BLaER1 (cell line): ENCODE measurements around the gene PPM1G.
"Not testable (repeated sequence)": the region's sequence is repeated elsewhere in the genome, so short reads cannot be mapped to it uniquely, and the experiment has no call there.

Experiments
- H3K27ac ChIP-seq: shearing (Covaris generic); formaldehyde crosslinking; 2 replicates; pipeline ENCODE4 v1.8.1; 2022
- H3K27me3 ChIP-seq: shearing (Covaris generic); formaldehyde crosslinking; 2 replicates; pipeline ENCODE4 v1.8.1; 2022
- H3K36me3 ChIP-seq: shearing (Covaris generic); formaldehyde crosslinking; 2 replicates; pipeline ENCODE4 v1.8.1; 2022
- H3K4me1 ChIP-seq: shearing (Covaris generic); formaldehyde crosslinking; 2 replicates; pipeline ENCODE4 v1.8.1; 2022
- H3K4me2 ChIP-seq: shearing (Covaris generic); formaldehyde crosslinking; 2 replicates; pipeline ENCODE4 v1.8.1; 2022
- H3K4me3 ChIP-seq: shearing (Covaris generic); formaldehyde crosslinking; 2 replicates; pipeline ENCODE4 v1.8.1; 2022
- H3K9ac ChIP-seq: shearing (Covaris generic); formaldehyde crosslinking; 2 replicates; pipeline ENCODE4 v1.8.1; 2022
- H3K9me3 ChIP-seq: shearing (Covaris generic); formaldehyde crosslinking; 2 replicates; pipeline ENCODE4 v1.8.1; 2022
- H4K20me1 ChIP-seq: shearing (Covaris generic); formaldehyde crosslinking; 2 replicates; pipeline ENCODE4 v1.8.1; 2022
- Cebpa-rat ChIP-seq: shearing (Covaris generic); IDR thresholded peaks from 2 replicates; pipeline ENCODE4 v1.8.1; 2022

Gene PPM1G

DNA sequence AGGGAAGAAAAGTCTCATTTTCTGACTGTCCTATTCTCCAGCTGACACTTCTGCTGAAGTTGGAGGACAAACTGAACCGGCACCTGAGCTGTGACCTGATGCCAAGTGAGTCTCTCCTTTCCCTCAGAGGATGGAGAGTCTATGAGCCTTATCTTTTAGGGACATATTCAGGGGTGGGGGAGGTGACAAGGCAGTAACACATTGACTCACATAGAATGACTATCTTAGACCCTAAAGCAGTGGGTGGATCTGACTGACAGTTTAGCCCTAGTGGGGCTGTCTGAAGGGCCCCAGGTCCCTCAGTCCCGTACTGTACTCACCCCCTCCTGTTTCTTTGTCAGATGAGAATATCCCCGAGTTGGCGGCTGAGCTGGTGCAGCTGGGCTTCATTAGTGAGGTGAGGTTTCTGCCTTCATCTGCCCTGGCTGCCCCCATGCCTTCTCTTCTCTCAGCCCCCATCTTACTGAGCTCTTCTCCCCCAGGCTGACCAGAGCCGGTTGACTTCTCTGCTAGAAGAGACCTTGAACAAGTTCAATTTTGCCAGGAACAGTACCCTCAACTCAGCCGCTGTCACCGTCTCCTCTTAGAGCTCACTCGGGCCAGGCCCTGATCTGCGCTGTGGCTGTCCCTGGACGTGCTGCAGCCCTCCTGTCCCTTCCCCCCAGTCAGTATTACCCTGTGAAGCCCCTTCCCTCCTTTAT, 32.0 kb upstream of the PPM1G start:
- Histone ChIP-seq H3K9me3 (no peaks in the 10 kb centered on the region), H3K4me3 (no peak overlapping the region), H4K20me1 (peaks cover 33% of the 10 kb centered on the region), H3K36me3 (peaks cover 100% of the 10 kb centered on the region), H3K27me3 (no peaks in the 10 kb centered on the region), H3K4me1 (peaks cover 9% of the 10 kb centered on the region), H3K27ac (no peak overlapping the region), H3K4me2 (no peak overlapping the region), H3K9ac (no peak overlapping the region)
- TF ChIP-seq Cebpa-rat, result no peak

DNA sequence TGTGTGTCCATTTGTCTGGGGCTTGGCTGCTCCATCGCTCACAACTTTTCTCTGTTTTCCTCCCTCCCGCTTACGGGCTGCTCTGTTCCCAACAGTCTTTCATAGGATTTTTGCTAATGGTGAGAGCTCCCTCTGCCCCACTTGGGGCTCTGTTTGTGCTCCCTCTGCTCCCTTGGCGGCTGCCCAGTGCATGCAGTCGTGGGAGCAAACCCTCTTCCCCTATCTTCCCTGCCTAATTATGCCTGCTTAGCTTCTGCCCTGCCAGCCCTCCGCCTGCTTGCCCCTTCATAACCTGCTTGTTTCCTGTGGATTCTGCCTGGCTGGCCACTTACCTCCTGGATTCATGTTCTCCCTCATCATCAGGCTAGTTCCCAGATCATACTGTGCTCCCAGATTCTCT, 26.2 kb upstream of the PPM1G start:
- Histone ChIP-seq H3K4me3 (no peak overlapping the region), H3K36me3 (peaks cover 92% of the 10 kb centered on the region)
- no peak for TF ChIP-seq Cebpa-rat

DNA sequence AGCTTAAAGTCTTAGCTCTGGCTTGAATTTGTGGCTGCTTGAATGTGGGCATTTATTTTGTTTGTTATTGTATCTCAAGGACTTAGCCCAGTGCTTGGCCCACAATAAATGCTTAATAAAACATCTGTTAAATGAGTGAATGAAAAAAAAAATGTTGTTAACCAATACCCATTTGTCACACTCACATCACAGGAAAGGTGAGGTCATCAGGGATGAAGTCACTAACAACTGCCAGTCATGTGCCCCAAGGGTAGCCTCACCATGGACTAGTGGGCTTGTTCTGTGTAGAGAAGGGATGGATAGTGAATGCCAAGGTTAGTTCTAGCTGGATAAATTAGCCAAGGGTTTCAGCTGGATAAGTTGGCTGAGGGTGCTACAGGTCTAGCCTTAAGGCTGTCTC, 22.0 kb upstream of the PPM1G start:
- H3K4me3 ChIP-seq, result no peak overlapping the region
- no peak for TF ChIP-seq Cebpa-rat

More for the DNA sequence above, 26.2 kb upstream of the PPM1G start:
- Histone ChIP-seq H3K4me2 (no peak overlapping the region), H3K4me1 (peaks cover 11% of the 10 kb centered on the region), H3K27ac (no peak overlapping the region), H4K20me1 (peaks cover 71% of the 10 kb centered on the region), H3K9ac (no peak overlapping the region), H3K9me3 (no peaks in the 10 kb centered on the region), H3K27me3 (no peaks in the 10 kb centered on the region)

DNA sequence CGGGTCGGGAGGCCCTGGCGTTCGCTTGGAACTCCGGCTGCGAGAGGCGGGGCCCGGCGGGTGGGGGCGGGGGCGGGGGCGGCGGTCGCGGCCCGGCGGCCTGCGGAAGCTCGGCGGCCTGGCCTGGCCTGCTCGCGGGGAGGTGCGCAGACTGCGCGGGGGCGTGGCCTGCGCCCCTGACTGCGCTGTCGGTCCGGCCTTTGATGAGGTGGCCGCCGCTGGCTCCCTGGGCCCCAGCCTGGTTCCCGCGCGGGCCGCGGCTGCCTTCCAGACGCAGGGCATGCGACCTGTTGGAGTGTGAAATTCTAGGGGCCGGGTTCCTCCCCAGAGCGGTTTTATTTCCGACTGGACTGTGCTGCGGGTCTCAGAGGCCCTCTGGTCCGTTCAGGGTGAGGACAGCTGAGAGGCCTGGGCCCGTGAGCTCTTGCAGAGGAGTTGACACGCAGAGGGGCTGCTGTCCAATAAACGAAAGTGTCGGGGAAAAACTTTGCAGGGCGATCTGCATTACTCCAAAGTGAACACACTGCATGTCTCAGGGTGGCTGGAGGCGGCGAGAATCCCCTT, 19.7 kb upstream of the PPM1G start:
- Histone ChIP-seq H3K27me3 (no peaks in the 10 kb centered on the region), H3K9ac (peak overlapping the region; percentile 92), H4K20me1 (peaks cover 52% of the 10 kb centered on the region), H3K27ac (peak overlapping the region; percentile 95), H3K4me2 (peak overlapping the region; percentile 86), H3K4me3 (peak overlapping the region; percentile 95), H3K4me1 (peaks cover 42% of the 10 kb centered on the region), H3K9me3 (no peaks in the 10 kb centered on the region), H3K36me3 (peaks cover 26% of the 10 kb centered on the region)
- no peak for TF ChIP-seq Cebpa-rat

More for the DNA sequence above, 22.0 kb upstream of the PPM1G start:
- H3K9me3 ChIP-seq, result no peaks in the 10 kb centered on the region
- H3K4me1 ChIP-seq, result peaks cover 37% of the 10 kb centered on the region
- peak overlapping the region; percentile 85; the same call in 1 of the 2 replicates for H3K4me2 ChIP-seq
- H3K9ac ChIP-seq, result no peak overlapping the region
- H3K36me3 ChIP-seq, result peaks cover 49% of the 10 kb centered on the region
- peaks cover 70% of the 10 kb centered on the region for H4K20me1 ChIP-seq
- H3K27me3 ChIP-seq, result no peaks in the 10 kb centered on the region
- H3K27ac ChIP-seq, result no peak overlapping the region

DNA sequence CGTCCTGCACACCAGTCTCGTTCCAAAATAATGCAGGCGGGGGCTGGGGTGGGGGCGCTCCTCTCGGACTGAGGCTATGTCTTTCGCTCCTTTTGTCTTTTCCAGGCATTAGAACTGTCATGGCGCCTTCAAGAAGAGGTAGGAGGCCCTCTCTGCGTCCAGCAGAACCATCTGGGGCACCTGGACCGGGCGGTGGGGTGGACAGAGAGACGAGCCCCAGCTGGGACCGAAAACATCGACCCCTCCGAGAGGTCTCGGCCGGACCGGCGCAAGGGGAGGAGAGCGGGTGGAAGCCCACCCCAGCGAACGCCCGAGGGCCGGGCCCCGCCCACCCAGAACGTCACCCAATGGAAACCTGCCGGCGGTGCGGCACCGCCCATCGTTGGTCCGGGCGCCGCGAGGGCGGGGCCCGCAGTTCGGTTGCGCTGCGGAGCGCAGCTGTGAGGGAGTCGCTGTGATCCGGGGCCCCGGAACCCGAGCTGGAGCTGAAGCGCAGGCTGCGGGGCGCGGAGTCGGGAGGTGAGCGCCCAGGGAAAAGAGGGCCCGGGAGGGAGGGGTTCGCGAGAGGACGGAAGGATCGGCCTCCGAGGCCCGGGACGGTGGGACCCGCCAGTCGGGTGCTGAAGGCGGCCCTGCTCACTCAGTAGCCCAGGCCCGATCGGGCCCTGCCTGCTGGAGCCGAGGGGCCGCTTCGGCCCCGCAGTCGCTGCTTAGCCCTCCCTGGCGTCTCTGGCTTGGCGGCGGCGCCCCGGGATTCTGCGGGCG, 19.0 kb upstream of the PPM1G start, which contains the start of gene NRBP1:
Gene NRBP1, plus strand, starts transcription at position 419 of the 765 bp plus-strand sequence. CDS start 4,643 bp downstream, outside the sequence.
- Histone ChIP-seq H3K4me3 (peak within 1 kb of the TSS; percentile 95), H3K4me2 (peak within 1 kb of the TSS; percentile 86), H4K20me1 (peaks cover 45% of the 10 kb centered on the region), H3K36me3 (peaks cover 19% of the 10 kb centered on the region), H3K9ac (peak within 1 kb of the TSS; percentile 92), H3K4me1 (peaks cover 42% of the 10 kb centered on the region), H3K27me3 (no peaks in the 10 kb centered on the region), H3K9me3 (no peaks in the 10 kb centered on the region), H3K27ac (peak within 1 kb of the TSS; percentile 95)
- TF ChIP-seq Cebpa-rat, result no peak

DNA sequence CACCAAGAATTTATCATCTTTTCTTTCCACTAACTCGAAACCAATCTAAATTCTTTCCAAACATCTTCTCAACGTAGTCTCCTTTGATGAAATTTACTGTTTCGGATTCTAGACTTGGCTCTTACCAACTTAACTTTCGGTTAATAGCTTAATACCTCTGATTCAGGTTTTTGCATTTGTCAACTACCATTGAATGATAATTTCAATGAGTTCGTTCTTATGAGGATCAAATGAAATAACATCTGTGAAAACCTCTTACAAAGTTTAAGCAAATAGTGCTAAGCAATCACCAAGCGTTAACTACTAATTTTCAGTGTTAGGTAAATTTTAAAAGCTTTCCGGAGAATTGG, 18.4 kb upstream of the PPM1G start:
- peak overlapping the region; percentile 86 for H3K4me2 ChIP-seq
- no peak for TF ChIP-seq Cebpa-rat
- peak overlapping the region; percentile 95 for H3K4me3 ChIP-seq
- H3K4me1 ChIP-seq, result peaks cover 42% of the 10 kb centered on the region
- peak overlapping the region; percentile 92 for H3K9ac ChIP-seq
- peaks cover 14% of the 10 kb centered on the region for H3K36me3 ChIP-seq
- H3K27ac ChIP-seq, result peak overlapping the region; percentile 95
- peaks cover 40% of the 10 kb centered on the region for H4K20me1 ChIP-seq
- H3K27me3 ChIP-seq, result no peaks in the 10 kb centered on the region
- no peaks in the 10 kb centered on the region for H3K9me3 ChIP-seq

DNA sequence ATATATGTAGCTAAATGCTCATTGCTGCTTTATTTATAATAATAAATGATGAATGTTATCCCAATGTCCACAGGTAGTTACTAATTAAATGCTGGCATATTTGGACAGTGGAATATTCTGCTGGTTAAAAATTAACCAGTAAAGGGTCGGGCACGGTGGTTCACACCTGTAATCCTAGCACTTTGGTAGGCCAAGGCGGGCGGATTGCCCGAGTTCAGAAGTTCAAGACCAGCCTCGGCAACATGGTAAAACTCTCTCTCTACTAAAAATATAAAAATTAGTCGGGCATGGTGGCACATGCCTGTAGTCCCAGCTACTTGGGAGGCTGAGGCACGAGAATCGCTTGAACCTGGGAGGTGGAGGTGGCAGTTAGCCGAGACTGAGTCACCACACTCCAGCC, 15.6 kb upstream of the PPM1G start:
- not testable (repeated sequence) for H3K4me2 ChIP-seq, H3K9ac ChIP-seq, H3K4me3 ChIP-seq, H3K27ac ChIP-seq, H3K9me3 ChIP-seq, H3K27me3 ChIP-seq, H3K36me3 ChIP-seq
- peaks cover 26% of the 10 kb centered on the region for H3K4me1 ChIP-seq
- peaks cover 12% of the 10 kb centered on the region for H4K20me1 ChIP-seq

DNA sequence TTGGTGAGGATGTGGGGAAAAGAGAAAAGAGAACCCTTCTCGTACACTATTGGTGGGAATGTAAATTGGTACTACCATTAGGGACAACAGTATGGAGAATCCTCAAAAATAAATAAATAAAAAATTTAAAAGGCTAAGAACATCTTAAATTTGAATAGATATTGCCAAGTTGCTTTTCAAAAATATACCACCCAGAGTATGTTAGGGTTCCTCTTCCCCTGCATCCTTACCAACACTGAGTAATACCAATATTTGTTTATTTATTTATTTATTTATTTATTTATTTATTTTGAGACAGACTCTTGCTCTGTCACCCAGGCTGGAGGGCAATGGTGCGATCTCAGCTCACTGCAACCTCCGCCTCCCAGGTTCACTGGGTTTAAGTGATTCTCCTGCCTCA, 13.6 kb upstream of the PPM1G start:
- Histone ChIP-seq H3K36me3 (no peaks in the 10 kb centered on the region), H3K27me3 (no peaks in the 10 kb centered on the region), H3K4me1 (peaks cover 19% of the 10 kb centered on the region), H3K9ac (no peak overlapping the region), H4K20me1 (no peaks in the 10 kb centered on the region), H3K9me3 (no peaks in the 10 kb centered on the region), H3K27ac (no peak overlapping the region), H3K4me3 (no peak overlapping the region), H3K4me2 (no peak overlapping the region)
- TF ChIP-seq Cebpa-rat, result no peak

DNA sequence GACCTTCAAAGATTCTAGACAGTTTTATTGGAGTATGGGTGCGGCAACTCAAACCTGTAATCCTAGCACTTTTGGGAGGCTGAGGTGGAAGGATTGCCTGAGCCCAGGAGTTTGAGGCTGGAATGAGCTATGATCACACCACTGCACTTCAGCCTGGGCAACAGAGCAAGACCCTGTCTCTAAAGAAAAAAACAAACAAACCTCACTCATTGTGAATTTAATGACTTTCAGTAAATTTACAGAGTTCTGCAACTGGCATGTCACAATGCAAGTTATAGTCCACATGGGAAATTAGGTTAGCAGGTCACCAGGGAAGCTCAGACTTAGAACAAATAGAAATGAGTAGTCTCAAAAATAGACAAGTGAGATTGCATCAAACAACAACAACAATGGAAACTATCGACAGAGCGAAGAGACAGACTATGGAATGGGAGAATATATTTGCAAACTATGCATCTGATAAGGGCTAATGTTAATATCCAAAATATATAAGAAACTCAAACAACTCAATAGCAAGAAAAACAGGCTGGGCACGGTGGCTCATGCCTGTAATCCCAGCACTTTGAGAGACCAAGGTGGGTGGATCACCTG, 12.4 kb upstream of the PPM1G start:
- H3K4me2 ChIP-seq, result no peak overlapping the region
- no peaks in the 10 kb centered on the region for H3K27me3 ChIP-seq
- no peak overlapping the region for H3K4me3 ChIP-seq
- no peak overlapping the region for H3K27ac ChIP-seq
- H3K9ac ChIP-seq, result no peak overlapping the region
- H3K4me1 ChIP-seq, result peaks cover 9% of the 10 kb centered on the region
- H3K36me3 ChIP-seq, result no peaks in the 10 kb centered on the region
- no peaks in the 10 kb centered on the region for H3K9me3 ChIP-seq
- no peak for TF ChIP-seq Cebpa-rat
- no peaks in the 10 kb centered on the region for H4K20me1 ChIP-seq

DNA sequence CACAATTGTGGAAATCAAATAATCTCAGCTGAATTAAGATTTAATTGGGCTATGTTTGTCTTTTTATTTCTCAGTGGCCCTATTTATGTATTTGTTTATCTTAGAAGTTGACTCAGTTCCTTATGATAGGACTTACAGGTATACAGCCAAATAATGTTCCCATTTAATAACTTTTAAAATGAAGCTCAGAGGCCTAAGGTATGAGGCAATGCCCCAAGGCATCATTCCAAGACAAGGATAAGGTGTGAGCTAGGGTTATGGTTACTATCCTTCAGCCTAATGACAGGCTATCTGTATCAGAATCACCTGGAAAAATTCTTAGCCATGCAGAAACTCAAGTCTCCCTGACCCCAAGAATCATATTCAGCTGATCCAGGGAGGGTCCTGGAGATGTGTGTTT, 11.6 kb upstream of the PPM1G start:
- H3K4me3 ChIP-seq, result no peak overlapping the region
- H3K27me3 ChIP-seq, result no peaks in the 10 kb centered on the region
- H3K36me3 ChIP-seq, result no peaks in the 10 kb centered on the region
- H3K4me1 ChIP-seq, result peaks cover 1% of the 10 kb centered on the region; the same call in 1 of the 2 replicates
- no peak overlapping the region for H3K9ac ChIP-seq
- no peak for TF ChIP-seq Cebpa-rat
- H3K4me2 ChIP-seq, result no peak overlapping the region
- H4K20me1 ChIP-seq, result no peaks in the 10 kb centered on the region
- no peaks in the 10 kb centered on the region for H3K9me3 ChIP-seq
- no peak overlapping the region for H3K27ac ChIP-seq
